Measurements from ENCODE around the gene CSMD2.

The CSMD2 gene

DNA sequence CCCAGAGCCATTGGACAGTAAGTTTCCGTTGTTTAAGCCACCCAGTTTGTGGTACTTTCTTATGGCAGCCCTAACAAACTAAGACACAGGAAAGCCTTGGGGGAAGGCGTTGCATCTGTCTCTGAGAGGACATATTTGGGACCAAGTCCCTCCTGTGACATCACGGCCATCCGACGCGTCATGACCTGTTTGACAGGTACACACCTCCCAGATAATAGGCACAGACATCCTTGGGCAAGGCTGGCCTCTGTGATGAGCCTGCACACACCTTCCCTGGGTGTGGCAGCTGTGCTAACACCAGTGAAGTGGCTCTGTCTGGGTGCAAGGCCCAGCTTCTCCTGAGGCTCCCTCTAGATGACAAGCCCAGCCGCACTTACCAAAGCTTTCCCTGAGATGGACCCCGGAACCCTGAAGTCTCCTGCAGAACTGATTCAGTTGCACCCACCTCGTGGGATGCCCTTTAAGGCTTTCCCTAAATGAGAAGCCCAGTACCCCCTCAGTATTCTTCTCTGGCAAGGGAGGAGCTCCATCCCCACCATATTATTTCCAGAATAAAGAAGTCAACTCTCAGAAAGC, 556.1 kb downstream of the CSMD2 start:
- DNase-seq (ENCODE audit: low read depth in 2 of 2): no peak

DNA sequence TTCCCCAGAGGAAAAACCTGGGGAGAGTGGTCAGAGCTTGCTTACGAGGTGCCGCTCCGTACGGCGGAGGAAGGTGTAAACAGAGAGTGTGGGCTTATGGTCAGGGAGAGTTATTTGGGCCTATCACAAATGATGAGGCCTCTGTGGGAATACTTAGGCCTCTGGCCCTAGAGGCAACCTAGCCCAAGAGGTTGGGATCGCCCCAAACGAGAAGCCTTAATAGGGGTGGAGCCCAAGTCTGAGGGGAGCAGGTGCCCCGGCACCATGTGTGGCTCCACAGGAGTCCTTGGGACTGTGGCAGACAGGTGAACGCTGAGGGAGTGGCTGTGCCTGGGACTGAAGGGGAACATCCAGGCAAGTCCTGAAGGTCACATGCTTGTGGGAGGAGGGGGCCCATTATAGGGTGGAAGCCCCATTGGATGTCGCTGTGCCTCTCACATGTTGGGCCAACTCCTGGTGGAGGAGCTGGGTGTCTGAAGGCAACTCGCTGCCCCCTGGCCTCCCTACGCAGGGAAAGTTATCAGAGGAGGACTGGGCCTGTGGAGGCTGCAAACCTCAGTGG, 557.5 kb downstream of the CSMD2 start:
- DNase-seq (ENCODE audit: low read depth in 2 of 2): no peak

DNA sequence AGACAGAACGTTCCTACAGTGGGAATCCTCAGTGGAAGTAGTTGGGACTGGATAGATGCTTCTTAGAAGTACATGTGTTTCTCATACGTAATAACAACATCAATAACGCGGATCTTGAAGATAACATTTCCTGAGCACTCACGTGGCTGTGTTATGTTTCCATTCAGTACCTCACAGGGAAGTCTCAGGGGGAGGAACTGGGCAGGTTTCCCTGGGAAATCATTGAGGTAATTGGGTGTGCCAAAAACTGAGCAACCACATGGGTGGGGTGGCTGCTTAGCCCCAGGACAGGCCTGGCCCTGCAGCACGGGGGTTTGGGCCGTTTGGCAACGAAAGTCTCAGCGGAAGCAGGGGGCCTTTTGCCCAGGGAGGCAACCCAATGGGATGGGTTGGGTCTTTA, 558.8 kb downstream of the CSMD2 start:
- DNase-seq (ENCODE audit: low read depth in 2 of 2): no peak

DNA sequence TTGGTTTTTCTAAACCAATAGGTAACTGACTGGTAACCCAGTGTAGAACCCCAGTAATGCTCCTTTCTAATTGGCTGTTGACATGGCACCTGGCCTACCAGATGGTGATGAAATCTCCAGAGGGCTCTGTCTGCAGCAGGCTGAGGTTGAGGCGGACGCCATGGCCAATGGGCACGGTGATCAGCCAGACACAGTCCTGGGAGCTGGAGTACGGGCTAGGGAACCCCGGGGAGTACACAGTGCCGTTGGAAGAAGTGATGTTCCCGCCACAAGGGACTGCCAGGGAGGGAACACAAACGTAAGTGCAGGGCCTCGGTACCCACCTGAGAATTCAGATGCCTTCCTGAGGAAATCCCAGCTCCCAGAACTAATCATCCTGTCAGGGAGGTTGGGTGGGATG, 562.8 kb downstream of the CSMD2 start:
- DNase-seq (ENCODE audit: low read depth in 2 of 2): no peak

DNA sequence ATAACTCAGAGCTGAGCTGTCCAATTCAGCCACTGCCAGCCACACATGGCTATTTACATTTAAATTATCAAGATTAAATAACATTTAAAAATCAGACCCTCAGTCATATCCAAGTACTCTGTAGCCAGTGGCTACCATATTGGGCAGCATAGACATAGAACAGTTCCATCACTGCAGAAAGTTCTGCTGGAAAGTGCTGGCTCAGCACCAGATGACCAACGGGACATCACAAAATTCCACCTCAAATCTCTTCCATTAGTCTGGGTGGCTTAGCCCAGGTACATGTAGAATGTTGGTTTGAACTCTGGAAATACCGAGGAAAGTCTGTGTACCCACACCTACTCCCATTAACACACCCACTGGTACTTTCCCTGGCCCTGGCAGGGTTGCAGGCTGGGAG, 563.3 kb downstream of the CSMD2 start:
- DNase-seq (ENCODE audit: low read depth in 2 of 2): no peak

DNA sequence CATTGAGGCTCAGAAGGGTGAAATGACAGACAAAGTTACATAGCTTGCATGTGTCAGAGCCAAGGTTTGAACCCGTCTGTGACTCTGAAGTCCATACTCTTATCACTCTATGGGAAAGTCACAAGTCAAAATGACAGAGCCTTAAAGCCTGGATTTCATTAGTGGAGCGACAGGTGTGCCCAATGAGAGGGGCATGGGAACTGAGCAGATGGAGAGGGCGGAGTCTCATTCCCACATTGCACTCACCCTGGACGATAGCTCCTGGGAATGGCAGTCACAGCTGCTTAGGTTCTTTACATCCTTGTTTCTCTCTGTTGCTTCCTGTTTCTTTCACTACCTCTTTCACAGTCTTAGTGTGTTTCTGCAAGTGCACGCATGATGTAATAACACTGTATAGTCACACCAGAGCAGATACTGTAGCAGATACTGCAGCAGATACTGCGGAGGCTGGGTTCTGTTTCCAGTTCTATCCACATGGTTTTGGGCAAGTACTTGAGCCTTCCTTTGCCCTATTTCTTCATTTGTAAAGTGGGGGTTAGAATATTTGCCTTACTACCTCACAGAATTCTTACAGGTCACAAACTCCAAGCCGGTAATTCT, 565.4 kb downstream of the CSMD2 start:
- DNase-seq (ENCODE audit: low read depth in 2 of 2): no peak

DNA sequence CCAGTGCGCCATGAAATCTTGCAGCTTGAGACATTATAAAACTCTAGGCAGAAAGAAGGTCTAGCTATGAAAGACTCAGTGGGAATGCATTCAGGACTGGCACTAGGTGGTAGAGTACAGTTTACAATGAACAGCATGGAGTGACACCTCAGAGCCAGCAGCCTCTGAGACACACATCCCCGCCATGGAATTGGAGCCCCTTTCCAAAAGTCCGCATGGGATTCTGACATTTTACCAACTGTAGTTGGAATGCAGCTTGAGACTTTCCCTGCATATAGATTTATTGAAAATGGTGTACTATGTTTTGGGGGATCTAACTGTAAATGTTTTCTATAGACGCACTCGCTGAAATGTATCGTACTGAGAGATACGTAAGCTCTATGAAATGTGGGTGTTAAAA, 576.3 kb downstream of the CSMD2 start:
- DNase-seq (ENCODE audit: low read depth in 2 of 2): no peak

DNA sequence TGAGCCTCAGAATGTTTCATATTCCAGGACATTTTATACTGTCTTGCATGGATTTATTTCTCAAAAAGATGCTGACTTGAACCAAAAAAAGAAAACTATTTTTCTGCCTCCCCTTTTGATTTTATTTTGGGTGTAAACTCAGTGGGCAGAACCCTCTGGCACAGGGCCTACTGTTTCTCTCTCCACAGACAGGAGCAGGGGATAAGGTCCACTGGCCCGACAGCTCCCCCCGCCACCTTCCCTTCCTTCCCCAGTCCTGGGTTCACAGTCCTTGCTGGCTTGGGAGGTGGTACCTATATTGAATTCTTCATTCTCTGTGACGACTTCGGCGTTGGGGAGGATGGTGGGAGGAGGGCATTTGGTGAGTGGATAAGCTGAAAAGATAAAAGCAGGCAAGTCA, 578.2 kb downstream of the CSMD2 start:
- no peak for DNase-seq (ENCODE audit: low read depth in 2 of 2)

DNA sequence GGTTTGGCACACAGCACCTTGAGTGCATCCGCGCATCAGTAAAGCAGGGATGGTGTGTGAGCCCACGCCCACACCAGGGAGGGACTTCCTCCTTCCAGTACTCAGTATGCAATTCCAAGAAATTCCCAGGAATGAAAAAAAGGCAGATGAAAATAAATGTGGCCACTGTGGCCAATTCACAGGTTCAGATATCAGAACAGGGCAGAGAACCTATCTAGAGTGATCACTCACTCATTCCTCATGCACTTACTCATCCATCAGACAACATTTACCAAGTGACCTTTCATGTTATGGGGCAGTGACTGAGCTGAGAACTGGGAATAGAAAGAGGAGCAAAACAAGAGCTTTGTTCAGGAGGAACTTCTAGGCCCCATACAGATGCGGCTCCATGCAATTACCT, 578.9 kb downstream of the CSMD2 start:
- no peak for DNase-seq (ENCODE audit: low read depth in 2 of 2)

DNA sequence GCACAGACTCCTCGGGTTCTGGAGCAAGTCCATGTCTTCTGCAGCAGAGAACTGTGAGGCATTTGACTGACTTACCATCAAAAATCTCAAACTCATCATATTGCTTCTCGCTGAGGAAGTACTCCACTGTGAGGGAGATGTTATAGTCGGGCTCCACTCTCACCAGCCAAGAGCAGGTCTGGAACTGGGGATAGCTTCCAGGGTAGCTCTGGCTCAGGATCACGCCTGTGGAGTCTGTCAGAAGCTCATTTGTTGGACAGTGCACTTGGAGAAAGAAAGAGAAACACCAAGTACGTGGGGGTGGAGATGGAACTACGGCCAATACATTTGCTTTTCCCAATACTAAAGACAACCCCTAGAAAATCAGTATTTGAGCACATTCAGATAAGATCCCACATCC, 581.5 kb downstream of the CSMD2 start:
- no peak for DNase-seq (ENCODE audit: low read depth in 2 of 2)

DNA sequence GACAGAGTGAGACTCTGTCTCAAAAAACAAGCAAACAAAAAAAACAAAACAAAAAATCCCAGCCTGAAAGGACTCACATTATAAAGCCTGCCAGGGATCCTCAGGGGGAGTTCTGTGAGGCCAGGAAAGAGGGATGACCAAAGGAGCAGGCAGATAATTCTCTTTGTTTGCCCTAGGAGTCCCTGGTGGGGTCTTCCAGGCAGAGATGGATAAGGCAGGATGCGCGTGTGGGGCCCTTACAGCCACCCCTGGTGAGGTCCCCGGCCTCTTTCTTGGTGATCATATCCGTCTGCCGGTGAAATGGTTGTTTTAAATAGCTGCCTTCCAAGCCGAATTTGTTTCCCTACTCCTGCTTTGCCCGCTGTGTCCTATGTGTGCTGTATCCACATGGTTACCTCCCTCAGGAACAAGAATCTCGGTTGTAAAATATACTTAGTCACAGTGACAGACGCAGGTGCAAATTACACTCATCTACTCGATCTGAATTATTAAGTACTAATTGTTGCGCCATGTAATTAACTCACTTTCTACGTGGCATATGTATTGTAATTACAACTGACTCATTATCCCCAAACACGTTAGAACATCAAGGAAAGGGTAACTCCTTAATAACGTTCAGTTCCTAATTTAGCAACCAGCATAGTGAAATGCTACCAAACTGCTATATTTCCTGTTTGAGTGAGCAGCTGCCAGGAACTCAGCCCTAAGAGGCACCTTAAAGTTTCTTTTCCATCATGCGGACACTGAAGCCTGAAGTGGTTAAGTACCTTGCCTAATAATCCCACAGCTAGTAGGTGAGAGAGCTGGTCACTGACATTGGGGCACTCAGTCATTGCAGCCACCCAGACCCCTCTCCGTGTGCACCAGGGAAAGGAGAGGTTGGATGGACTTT, 586.2 kb downstream of the CSMD2 start:
- DNase-seq (ENCODE audit: low read depth in 2 of 2): no peak

DNA sequence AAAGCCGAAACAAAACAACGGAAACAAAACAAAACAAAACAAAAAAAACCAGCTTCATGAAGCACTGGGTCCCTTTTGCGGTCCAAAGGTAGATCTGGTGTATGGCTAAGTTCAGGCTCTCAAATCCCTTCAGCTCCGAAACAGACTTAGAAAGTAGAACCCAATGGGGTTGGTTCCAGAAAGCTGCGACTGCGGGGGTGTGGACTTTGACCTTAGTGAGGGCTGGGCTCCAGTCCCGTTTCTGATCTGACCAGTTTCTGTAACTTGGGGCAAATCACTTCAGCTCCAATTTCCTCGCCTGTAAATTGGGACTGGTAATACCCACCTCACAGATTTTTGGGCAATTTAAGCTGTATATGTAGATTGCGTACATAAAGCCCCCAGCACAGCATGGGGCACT, 587.4 kb downstream of the CSMD2 start:
- DNase-seq (ENCODE audit: low read depth in 2 of 2): no peak

DNA sequence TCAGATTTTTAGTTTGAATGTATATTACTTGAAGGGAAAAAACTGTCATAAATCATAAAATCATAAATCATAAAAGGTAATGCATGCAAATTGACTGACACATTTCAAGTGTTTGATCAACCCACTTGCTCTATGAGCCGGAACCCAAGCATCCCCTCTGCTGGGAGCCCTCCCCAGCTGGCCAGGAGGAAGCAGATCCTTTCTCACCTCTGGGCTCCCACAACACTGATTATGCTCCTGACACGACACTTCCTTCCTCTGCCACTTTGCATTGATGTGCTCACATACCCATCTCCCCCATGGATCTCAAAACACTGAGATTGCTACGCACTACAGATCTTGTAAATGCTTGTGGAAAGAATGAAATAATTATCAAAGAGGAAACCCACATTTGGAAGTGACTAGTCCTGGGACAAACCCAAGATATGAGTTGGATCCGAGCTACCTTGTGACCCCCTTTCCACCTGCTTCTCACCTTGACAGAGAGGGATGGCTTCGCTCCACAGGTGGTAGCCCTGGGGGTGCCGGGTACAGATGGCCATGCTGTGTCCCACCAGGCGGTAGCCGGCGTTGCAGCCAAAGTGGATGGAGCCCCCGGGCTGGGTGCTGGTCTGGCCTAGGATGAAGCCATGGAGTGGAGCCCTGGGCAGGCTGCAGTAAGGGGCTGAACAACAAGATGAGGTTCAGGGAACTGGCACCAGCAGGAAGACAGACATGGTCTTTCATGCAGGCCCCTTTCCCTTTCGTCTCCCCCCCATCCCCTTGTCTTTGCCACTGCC, 588.0 kb downstream of the CSMD2 start:
- DNase-seq (ENCODE audit: low read depth in 2 of 2): no peak

DNA sequence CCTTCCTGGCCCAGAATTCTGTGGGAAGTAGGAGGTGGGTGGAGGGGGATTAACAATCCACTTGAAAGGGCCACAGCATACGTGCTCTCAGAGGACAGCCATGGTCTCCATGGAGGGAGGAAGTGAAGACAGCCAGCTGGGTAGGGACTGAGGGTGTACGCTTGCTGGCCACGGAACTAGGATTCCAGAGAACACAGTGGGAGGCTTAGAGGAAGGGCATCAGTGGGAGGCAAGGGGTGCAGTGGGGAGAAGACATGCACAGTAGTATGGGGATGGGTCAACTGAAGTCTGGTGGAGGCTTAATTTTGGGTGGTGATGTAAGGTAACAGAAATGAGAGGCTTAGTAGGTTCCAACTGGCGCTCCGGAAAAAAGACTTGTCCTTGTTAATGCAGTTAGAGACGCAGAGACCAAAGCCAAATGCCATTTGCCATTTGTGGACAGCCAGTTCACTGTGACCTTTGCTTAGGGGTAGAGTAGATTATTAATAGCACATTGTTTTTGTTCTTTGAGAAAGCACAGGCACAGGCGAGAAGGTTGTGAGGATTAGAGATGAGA, 589.6 kb downstream of the CSMD2 start:
- DNase-seq (ENCODE audit: low read depth in 2 of 2): no peak

DNA sequence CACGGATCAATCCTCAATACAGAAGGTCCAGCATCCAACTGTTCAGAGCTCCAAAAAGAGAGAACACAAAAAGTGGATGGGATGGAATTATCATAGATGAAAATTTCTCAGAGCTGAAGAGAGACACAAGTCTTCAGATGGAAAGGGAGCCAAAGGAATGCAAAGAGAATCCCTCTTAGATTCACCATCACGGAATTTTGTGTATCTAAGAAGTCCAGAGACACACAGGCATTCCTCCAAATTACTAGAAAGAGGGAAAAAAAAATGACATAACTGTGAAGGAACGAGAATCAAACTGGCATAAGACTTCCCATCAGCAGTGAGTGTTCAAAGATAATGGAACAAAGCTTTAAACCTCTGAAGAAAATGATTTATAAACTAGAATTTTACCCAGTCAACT, 591.4 kb downstream of the CSMD2 start:
- no peak for DNase-seq (ENCODE audit: low read depth in 2 of 2)

DNA sequence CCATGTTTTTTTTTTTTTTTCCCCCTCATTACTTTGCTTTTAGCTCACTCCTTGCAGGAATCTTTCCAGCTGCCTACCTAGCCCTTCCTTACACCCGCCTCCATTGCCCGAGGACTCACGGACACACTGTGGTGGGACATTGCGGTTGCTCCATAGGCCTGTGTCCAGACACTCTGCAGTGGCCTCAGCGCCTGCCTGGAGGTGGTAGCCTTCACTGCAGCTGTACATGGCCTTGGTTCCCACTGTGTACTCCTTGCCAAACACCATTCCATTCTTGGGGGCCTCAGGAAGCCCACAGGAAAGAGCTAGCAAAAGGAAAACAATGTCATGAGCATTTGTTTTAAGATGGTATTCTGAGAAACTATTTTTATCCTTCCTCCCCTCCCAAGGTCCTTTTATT, 592.6 kb downstream of the CSMD2 start:
- DNase-seq (ENCODE audit: low read depth in 2 of 2): no peak

DNA sequence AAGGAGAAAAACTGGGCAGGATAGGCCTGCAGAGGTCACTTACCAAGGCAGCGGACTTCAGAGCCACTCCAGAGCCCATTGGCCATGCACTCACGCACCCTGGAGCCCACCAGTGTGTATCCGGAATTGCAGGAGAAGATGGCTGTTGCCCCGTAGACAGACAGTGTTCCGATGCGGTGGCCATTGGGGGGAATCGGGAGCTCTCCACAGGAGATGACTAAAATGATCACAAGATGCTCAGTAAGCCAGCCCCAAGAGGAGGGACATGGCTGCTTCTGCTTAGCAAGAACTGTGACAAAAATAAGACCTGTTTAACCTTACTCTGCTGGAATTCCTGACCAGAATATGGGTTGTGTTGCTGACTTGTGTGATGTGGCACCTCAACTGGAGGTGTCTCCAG, 595.7 kb downstream of the CSMD2 start:
- no peak for DNase-seq (ENCODE audit: low read depth in 2 of 2)

DNA sequence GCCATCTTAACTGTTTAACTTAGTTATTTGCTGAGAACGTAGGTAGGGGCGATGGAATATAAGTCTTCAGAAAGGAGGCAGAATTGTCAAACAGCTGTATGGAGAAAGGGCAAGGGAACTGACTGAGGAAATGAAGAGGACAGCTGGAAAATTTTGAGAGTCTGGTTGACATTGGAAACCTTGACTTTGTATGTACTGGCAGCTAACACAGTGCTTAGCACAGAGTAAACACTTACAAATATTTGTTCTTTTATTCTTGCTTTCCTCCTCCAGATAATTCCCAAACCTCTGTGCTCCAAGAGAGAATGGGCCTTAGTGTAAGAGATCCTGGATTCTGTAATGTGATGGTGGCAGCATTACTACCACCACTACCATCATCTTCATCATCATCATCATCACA, 601.3 kb downstream of the CSMD2 start:
- no peak for DNase-seq (ENCODE audit: low read depth in 2 of 2)

DNA sequence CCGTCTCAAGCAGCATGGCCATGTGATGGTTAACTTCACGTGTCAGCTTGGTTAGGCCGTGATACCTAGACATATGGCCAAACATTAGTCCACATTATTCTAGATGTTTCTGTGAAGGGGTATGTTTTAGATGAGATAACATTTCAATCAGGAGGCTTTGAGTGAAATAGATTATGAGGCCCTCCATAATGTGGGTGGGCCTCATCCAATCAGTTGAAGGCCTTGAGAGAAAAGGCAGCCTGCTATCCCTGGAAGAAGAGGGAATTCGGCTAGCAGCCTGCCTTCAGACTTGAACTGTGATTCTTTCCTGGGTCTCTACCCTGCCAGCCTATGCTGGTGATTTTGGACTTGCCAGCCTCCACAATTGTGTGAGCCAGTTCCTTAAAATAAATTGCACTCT, 602.5 kb downstream of the CSMD2 start:
- no peak for DNase-seq (ENCODE audit: low read depth in 2 of 2)

DNA sequence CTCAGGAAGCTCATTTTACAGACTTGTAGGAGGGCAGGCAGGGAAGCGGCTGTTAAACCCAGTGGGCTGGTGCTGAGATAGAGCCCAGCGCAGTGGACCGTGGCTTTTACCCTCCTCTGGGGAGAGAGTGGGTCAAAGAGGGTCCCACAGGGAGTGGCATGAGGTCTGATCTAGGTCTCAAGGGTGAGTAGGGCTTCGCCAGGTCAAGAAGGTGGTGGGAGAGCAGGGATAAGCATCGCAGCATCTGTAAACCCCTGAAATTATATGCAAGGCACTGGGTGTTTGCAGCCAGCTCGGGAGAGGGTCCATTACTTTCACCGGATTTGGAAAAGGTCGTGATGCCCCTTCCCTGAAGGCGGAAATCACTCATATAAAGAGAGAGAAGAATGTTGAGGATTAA, 603.5 kb downstream of the CSMD2 start:
- DNase-seq (ENCODE audit: low read depth in 2 of 2): no peak

DNA sequence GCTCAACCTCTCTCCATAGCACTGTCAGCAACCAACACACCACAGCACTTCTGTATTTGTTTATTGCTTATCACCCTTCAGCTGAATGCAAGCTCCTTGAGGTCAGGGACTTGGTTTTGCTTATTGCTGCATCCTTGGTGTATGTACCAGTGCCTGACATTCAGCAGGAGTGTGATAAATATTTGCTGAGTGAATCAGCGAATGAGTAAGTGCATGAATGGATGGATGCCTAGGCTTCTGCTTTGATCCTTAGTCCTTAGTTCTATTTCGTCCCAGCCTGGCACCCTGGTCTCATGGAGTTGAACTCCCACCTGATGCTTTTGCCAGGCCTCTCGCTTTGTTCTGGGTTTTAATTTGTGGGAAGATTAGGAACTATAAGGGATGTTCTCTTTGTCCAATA, 604.4 kb downstream of the CSMD2 start:
- no peak for DNase-seq (ENCODE audit: low read depth in 2 of 2)

DNA sequence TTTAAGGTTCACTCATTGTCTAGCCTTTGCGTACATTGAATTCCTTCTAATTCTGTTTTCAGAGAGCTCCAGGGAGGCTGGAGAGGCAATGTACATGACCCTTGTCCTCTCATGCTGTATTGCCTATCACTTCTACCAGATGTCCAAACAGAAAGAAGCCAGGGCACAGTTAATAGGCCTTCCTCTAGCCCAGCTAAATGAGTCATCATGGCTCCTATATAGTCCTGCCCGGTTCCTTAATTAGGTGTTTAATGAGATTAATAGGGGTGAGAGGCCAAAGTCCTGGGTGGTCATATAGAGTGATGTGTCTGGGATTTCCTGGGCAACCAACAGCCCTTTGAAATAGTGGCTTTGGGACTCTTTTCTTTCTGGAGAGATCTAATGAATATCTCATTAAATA, 616.3 kb downstream of the CSMD2 start:
- no peak for DNase-seq (ENCODE audit: low read depth in 2 of 2)

Measured in stimulated activated CD4-positive, alpha-beta T cell treated with anti-CD3 and anti-CD28 coated beads, Interleukin-1b, Interleukin-23, amount 100 ng/mL, for 1 hour (primary cell).